Measurements from ENCODE around the gene SPAG16. TPM values are rescaled to one million over a fixed set of nuclear protein-coding genes. Genes with fewer than 3 reads are reported as not detected.

SPAG16 gene
- total and polyA plus RNA-seq, 2 donors, result 17.7 to 104 TPM

GRCh38 chr2:213285404-213285803 is 1.1 kb downstream of the SPAG16 start:
- 62% methylated on average over 5 of the region's 5 CpGs for WGBS
- Histone ChIP-seq H3K4me3 (ENCODE audit: low read depth, low read length) (no peak overlapping the region), H3K36me3 (ENCODE audit: insufficient read depth) (no peaks in the 10 kb centered on the region), H3K4me1 (ENCODE audit: insufficient read depth) (no peaks in the 10 kb centered on the region), H3K27ac (ENCODE audit: low read depth) (peak overlapping the region; percentile 50)
- DNase-seq (ENCODE audit: extremely low spot score), result no peak

DNA sequence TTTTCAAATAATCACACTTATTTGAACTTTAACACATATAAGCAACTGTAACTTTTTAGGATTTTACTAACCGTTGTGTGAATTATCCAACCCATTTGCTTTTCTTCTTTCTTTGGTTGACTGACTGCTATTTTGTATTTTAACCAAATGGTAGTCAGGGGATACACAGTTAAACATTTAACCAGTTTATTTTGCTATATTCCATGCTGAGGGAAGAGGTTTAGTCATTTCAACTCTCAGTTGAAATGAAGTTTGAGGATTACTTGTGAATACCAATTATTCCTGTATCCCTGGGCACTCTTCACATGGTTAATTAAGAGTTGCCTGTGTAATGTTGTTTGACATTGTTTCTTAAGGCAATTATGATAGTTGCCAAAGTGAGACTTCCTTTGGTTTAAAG is 1.9 kb downstream of the SPAG16 start:
- Histone ChIP-seq H3K27ac (ENCODE audit: low read depth) (no peak overlapping the region), H3K36me3 (ENCODE audit: insufficient read depth) (no peaks in the 10 kb centered on the region), H3K4me1 (ENCODE audit: insufficient read depth) (no peaks in the 10 kb centered on the region), H3K4me3 (ENCODE audit: low read depth, low read length) (no peak overlapping the region)
- DNase-seq (ENCODE audit: extremely low spot score), result no peak
- WGBS, result 82% methylated on average over 1 of the region's 1 CpG

DNA sequence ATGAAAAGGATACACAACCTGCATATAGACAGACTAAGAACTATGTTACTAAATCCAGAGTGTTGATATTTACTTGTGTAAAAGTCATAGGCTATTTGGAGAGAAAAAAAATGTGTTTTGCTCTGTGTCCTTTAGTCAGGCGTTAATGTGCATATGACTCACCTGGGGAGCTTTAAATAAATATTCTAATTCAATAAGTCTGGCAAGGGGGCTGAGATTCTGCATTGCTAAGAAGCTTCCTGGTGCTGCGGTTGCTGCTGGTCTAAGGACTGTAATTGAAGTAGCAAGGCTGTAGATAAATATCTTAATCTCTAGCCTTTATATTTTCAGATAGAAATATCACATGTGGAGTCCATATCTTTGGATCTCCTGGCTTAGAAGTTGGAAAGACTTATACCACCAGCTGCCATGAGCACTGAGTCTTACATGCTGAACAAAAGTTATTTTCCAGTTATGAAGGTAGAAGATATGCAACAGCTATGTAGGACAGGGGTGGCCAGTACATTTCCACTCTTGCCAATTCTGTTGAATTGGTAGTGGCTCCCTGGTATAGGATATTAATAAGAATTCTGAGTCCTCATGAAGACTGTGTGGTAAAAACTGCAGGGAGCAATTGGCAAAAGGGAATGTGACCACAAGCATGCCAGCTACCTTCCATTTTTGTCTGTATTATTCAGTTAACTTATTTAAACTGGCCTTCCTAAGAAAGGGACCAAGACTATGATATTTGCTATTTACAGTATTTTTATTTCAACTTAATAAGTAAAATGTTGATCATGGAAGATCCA is 4.8 kb downstream of the SPAG16 start:
- 58% methylated on average over 2 of the region's 2 CpGs for WGBS
- no peak for DNase-seq (ENCODE audit: extremely low spot score)
- Histone ChIP-seq H3K27ac (ENCODE audit: low read depth) (no peak overlapping the region), H3K4me1 (ENCODE audit: insufficient read depth) (no peaks in the 10 kb centered on the region), H3K36me3 (ENCODE audit: insufficient read depth) (no peaks in the 10 kb centered on the region), H3K4me3 (ENCODE audit: low read depth, low read length) (no peak overlapping the region)

GRCh38 chr2:213290501-213290900 is 6.2 kb downstream of the SPAG16 start:
- 80% methylated on average over 3 of the region's 3 CpGs for WGBS
- no peak for DNase-seq (ENCODE audit: extremely low spot score)
- no peaks in the 10 kb centered on the region for H3K4me1 ChIP-seq (ENCODE audit: insufficient read depth)
- peaks cover 1% of the 10 kb centered on the region for H3K36me3 ChIP-seq (ENCODE audit: insufficient read depth)
- no peak overlapping the region for H3K4me3 ChIP-seq (ENCODE audit: low read depth, low read length)
- H3K27ac ChIP-seq (ENCODE audit: low read depth), result no peak overlapping the region

DNA sequence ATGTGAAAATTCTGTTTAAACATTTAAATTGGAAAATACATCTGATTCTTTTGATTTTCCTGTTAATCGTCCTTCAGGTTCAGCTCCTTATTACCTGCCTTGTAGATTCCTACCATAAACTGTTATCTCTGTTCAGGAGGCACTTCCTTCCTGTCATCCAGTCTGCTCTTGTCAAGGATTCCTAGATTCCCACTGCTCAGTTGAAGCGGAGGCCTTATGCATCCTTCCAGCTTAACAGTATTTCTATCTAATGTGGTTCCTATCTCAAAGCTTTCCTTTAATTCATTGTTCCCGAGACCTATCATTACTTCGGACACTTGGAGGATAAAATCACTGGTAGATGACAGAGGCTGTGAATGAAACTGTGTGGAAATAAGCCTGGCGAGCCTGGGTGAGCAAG is 12.0 kb downstream of the SPAG16 start:
- Histone ChIP-seq H3K4me3 (ENCODE audit: low read depth, low read length) (no peak overlapping the region), H3K27ac (ENCODE audit: low read depth) (no peak overlapping the region), H3K4me1 (ENCODE audit: insufficient read depth) (no peaks in the 10 kb centered on the region), H3K36me3 (ENCODE audit: insufficient read depth) (peaks cover 1% of the 10 kb centered on the region)
- DNase-seq (ENCODE audit: extremely low spot score), result no peak
- 90% methylated on average over 5 of the region's 5 CpGs for WGBS

- H3K27ac ChIP-seq (ENCODE audit: low read depth), result no peak overlapping the region
- WGBS, result 49% methylated on average over 3 of the region's 3 CpGs
- H3K36me3 ChIP-seq (ENCODE audit: insufficient read depth), result peaks cover 5% of the 10 kb centered on the region
- no peak overlapping the region for H3K4me3 ChIP-seq (ENCODE audit: low read depth, low read length)
- no peaks in the 10 kb centered on the region for H3K4me1 ChIP-seq (ENCODE audit: insufficient read depth)
- DNase-seq (ENCODE audit: extremely low spot score), result no peak
Measured at GRCh38 chr2:213306316-213306942, 22.2 kb downstream of the SPAG16 start.

GRCh38 chr2:213315168-213315876 is 31.1 kb downstream of the SPAG16 start:
- H3K36me3 ChIP-seq (ENCODE audit: insufficient read depth), result peaks cover 3% of the 10 kb centered on the region
- H3K4me3 ChIP-seq (ENCODE audit: low read depth, low read length), result no peak overlapping the region
- no peak for DNase-seq (ENCODE audit: extremely low spot score)
- H3K27ac ChIP-seq (ENCODE audit: low read depth), result no peak overlapping the region
- H3K4me1 ChIP-seq (ENCODE audit: insufficient read depth), result no peaks in the 10 kb centered on the region
- 84% methylated on average over 6 of the region's 6 CpGs for WGBS

GRCh38 chr2:213316001-213316735 is 31.9 kb downstream of the SPAG16 start:
- H3K27ac ChIP-seq (ENCODE audit: low read depth), result no peak overlapping the region
- 86% methylated on average over 3 of the region's 3 CpGs for WGBS
- no peak overlapping the region for H3K4me3 ChIP-seq (ENCODE audit: low read depth, low read length)
- H3K4me1 ChIP-seq (ENCODE audit: insufficient read depth), result no peaks in the 10 kb centered on the region
- peaks cover 3% of the 10 kb centered on the region for H3K36me3 ChIP-seq (ENCODE audit: insufficient read depth)
- no peak for DNase-seq (ENCODE audit: extremely low spot score)

DNA sequence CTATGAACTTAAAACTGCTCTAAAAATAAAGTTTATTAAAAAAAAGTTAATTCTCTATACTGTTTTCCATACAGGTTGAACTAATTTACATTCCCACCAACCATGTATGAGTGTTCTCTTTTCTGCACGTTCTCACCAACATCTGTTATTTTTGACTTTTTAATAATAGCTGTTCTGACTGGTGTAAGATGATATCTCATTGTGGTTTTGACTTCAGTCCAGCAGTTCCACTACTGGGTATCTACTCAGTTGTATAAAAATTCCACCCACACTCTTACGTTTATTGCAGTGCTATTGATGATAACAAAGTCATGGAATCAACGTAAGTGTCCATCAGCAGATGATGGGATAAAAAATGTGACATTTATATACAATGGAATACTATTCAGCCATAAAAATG is 33.7 kb downstream of the SPAG16 start:
- no peak overlapping the region for H3K4me3 ChIP-seq (ENCODE audit: low read depth, low read length)
- H3K36me3 ChIP-seq (ENCODE audit: insufficient read depth), result peaks cover 3% of the 10 kb centered on the region
- 75% methylated on average over 3 of the region's 3 CpGs for WGBS
- H3K4me1 ChIP-seq (ENCODE audit: insufficient read depth), result no peaks in the 10 kb centered on the region
- DNase-seq (ENCODE audit: extremely low spot score), result no peak
- H3K27ac ChIP-seq (ENCODE audit: low read depth), result no peak overlapping the region

- Histone ChIP-seq H3K4me1 (ENCODE audit: insufficient read depth) (no peaks in the 10 kb centered on the region), H3K36me3 (ENCODE audit: insufficient read depth) (peaks cover 5% of the 10 kb centered on the region), H3K4me3 (ENCODE audit: low read depth, low read length) (no peak overlapping the region), H3K27ac (ENCODE audit: low read depth) (no peak overlapping the region)
- no peak for DNase-seq (ENCODE audit: extremely low spot score)
- WGBS, result 99% methylated on average over 2 of the region's 2 CpGs
Measured at GRCh38 chr2:213320604-213321003, 36.3 kb downstream of the SPAG16 start.

DNA sequence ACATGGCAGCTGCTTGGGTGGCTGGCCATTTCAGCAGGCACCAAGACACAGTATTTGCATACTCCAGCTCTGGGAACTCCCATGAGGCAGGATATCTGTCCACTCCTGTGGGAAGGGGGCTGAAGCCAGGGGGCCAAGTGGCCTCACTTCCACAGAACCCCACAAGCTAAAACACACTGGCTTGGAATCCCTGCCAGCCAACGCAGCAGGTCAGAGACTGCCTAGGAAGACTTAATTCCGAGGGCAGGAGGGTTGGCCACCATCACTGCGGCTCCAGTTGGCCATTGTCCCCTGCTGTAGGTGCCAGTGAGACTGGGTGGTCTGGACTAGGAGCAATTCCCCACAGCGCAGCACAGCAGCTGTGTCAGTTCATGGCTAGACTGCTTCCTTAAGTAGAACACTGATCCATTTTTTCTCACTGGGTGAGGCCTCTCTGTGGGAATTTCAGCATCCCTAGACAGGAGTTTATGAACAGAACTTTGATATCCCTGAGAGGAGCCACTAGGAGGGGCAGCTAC is 52.0 kb downstream of the SPAG16 start:
- no peak for DNase-seq (ENCODE audit: extremely low spot score)
- Histone ChIP-seq H3K4me3 (ENCODE audit: low read depth, low read length) (no peak overlapping the region), H3K27ac (ENCODE audit: low read depth) (no peak overlapping the region), H3K4me1 (ENCODE audit: insufficient read depth) (no peaks in the 10 kb centered on the region), H3K36me3 (ENCODE audit: insufficient read depth) (no peaks in the 10 kb centered on the region)
- WGBS, result 94% methylated on average over 4 of the region's 4 CpGs

- Histone ChIP-seq H3K36me3 (ENCODE audit: insufficient read depth) (no peaks in the 10 kb centered on the region), H3K4me1 (ENCODE audit: insufficient read depth) (no peaks in the 10 kb centered on the region), H3K4me3 (ENCODE audit: low read depth, low read length) (no peak overlapping the region), H3K27ac (ENCODE audit: low read depth) (no peak overlapping the region)
- 57% methylated on average over 2 of the region's 2 CpGs for WGBS
- no peak for DNase-seq (ENCODE audit: extremely low spot score)
Measured at GRCh38 chr2:213353419-213353818, 69.2 kb downstream of the SPAG16 start.

GRCh38 chr2:213376644-213377043 is 92.4 kb downstream of the SPAG16 start:
- Histone ChIP-seq H3K4me1 (ENCODE audit: insufficient read depth) (no peaks in the 10 kb centered on the region), H3K36me3 (ENCODE audit: insufficient read depth) (no peaks in the 10 kb centered on the region), H3K27ac (ENCODE audit: low read depth) (no peak overlapping the region), H3K4me3 (ENCODE audit: low read depth, low read length) (no peak overlapping the region)
- DNase-seq (ENCODE audit: extremely low spot score), result no peak
- WGBS, result 97% methylated on average over 1 of the region's 1 CpG
